Measurements from ENCODE around the gene FAM200C. TPM values are rescaled to one million over a fixed set of nuclear protein-coding genes. Genes with fewer than 3 reads are reported as not detected.

Gene FAM200C
- total and polyA plus RNA-seq, 9 of the 15 experiments (the other 6 are each of a cell fraction or from before 2014, with no cell fraction given), result 1.3 to 7.0 (median 1.8) TPM

DNA sequence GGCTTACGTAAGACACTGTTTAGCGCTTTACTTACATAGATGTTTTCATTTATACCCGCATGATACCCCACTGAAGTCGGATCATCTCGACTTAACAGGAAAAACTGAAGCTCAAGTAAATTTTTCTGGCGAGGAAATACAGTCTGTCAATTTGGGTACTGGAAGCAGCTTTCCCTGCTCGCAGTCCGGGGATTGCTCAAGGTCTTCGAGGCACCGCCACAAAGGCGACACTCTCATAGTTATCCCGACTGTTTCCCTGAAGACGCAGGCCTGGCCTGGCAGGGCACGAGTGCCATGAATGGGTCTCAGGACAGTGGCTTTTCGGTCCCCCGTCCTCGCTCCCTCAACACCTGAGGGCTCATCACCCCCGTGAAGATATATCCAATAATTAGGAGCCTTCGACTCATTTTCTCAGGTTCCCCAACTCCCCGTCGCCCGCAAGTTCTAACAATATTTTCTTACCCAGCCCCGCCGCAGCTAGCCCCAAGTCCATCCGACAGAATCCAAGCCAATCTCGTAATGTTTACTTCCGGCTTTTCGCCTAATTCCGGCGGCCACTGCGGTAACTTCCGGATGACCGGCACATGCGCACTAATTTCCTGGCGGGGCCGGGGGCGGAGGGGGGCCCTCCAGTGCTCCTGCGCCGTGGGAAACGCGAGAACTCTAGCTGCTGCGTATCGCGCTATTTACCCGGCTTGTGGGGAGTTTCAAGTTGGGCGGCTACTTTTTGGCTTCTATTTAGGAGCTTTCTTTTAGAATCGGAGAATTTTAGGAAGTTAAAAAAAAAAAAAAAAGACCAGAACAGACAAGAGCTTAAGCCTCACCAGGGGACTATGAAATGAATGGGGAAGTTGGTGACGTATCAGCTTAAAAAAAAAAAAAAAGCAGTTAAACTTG is 19.0 kb upstream of the FAM200C start, which contains the start of gene SLU7 (continued):
- TF ChIP-seq, protein P1, sequence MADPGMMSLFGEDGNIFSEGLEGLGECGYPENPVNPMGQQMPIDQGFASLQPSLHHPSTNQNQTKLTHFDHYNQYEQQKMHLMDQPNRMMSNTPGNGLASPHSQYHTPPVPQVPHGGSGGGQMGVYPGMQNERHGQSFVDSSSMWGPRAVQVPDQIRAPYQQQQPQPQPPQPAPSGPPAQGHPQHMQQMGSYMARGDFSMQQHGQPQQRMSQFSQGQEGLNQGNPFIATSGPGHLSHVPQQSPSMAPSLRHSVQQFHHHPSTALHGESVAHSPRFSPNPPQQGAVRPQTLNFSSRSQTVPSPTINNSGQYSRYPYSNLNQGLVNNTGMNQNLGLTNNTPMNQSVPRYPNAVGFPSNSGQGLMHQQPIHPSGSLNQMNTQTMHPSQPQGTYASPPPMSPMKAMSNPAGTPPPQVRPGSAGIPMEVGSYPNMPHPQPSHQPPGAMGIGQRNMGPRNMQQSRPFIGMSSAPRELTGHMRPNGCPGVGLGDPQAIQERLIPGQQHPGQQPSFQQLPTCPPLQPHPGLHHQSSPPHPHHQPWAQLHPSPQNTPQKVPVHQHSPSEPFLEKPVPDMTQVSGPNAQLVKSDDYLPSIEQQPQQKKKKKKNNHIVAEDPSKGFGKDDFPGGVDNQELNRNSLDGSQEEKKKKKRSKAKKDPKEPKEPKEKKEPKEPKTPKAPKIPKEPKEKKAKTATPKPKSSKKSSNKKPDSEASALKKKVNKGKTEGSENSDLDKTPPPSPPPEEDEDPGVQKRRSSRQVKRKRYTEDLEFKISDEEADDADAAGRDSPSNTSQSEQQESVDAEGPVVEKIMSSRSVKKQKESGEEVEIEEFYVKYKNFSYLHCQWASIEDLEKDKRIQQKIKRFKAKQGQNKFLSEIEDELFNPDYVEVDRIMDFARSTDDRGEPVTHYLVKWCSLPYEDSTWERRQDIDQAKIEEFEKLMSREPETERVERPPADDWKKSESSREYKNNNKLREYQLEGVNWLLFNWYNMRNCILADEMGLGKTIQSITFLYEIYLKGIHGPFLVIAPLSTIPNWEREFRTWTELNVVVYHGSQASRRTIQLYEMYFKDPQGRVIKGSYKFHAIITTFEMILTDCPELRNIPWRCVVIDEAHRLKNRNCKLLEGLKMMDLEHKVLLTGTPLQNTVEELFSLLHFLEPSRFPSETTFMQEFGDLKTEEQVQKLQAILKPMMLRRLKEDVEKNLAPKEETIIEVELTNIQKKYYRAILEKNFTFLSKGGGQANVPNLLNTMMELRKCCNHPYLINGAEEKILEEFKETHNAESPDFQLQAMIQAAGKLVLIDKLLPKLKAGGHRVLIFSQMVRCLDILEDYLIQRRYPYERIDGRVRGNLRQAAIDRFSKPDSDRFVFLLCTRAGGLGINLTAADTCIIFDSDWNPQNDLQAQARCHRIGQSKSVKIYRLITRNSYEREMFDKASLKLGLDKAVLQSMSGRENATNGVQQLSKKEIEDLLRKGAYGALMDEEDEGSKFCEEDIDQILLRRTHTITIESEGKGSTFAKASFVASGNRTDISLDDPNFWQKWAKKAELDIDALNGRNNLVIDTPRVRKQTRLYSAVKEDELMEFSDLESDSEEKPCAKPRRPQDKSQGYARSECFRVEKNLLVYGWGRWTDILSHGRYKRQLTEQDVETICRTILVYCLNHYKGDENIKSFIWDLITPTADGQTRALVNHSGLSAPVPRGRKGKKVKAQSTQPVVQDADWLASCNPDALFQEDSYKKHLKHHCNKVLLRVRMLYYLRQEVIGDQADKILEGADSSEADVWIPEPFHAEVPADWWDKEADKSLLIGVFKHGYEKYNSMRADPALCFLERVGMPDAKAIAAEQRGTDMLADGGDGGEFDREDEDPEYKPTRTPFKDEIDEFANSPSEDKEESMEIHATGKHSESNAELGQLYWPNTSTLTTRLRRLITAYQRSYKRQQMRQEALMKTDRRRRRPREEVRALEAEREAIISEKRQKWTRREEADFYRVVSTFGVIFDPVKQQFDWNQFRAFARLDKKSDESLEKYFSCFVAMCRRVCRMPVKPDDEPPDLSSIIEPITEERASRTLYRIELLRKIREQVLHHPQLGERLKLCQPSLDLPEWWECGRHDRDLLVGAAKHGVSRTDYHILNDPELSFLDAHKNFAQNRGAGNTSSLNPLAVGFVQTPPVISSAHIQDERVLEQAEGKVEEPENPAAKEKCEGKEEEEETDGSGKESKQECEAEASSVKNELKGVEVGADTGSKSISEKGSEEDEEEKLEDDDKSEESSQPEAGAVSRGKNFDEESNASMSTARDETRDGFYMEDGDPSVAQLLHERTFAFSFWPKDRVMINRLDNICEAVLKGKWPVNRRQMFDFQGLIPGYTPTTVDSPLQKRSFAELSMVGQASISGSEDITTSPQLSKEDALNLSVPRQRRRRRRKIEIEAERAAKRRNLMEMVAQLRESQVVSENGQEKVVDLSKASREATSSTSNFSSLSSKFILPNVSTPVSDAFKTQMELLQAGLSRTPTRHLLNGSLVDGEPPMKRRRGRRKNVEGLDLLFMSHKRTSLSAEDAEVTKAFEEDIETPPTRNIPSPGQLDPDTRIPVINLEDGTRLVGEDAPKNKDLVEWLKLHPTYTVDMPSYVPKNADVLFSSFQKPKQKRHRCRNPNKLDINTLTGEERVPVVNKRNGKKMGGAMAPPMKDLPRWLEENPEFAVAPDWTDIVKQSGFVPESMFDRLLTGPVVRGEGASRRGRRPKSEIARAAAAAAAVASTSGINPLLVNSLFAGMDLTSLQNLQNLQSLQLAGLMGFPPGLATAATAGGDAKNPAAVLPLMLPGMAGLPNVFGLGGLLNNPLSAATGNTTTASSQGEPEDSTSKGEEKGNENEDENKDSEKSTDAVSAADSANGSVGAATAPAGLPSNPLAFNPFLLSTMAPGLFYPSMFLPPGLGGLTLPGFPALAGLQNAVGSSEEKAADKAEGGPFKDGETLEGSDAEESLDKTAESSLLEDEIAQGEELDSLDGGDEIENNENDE (IDR thresholded peaks at IDR 0.05; ENCODE audit: low read depth, low read length), result no peak
- TF ChIP-seq MCM7 (IDR thresholded peaks at IDR 0.05) (no peak), BHLHE40 (IDR thresholded peaks at IDR 0.05; ENCODE audit: low read length) (no peak), ZNF316 (IDR thresholded peaks at IDR 0.05) (no peak), FOSL1 (tag; conservative IDR thresholded peaks at IDR 0.05) (no peak), MAFF (IDR thresholded peaks at IDR 0.05; ENCODE audit: low read length) (no peak), NR4A1 (CRISPR knock-in tag; IDR thresholded peaks at IDR 0.05) (no peak), NR4A1 (tag; IDR thresholded peaks at IDR 0.05) (no peak), ARID3A (IDR thresholded peaks at IDR 0.05; ENCODE audit: borderline replicate concordance, low read depth, low read length) (no peak), ELF4 (CRISPR knock-in tag; IDR thresholded peaks at IDR 0.05) (no peak), HIVEP1 (CRISPR knock-in tag; IDR thresholded peaks at IDR 0.05) (no peak)
- TF ChIP-seq, protein P2, sequence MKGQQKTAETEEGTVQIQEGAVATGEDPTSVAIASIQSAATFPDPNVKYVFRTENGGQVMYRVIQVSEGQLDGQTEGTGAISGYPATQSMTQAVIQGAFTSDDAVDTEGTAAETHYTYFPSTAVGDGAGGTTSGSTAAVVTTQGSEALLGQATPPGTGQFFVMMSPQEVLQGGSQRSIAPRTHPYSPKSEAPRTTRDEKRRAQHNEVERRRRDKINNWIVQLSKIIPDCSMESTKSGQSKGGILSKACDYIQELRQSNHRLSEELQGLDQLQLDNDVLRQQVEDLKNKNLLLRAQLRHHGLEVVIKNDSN (CRISPR knock-in tag; IDR thresholded peaks at IDR 0.05), result 0 out of 2 replicates have a peak, but pooled peaks have one; percentile 20
- TF ChIP-seq, protein P3, sequence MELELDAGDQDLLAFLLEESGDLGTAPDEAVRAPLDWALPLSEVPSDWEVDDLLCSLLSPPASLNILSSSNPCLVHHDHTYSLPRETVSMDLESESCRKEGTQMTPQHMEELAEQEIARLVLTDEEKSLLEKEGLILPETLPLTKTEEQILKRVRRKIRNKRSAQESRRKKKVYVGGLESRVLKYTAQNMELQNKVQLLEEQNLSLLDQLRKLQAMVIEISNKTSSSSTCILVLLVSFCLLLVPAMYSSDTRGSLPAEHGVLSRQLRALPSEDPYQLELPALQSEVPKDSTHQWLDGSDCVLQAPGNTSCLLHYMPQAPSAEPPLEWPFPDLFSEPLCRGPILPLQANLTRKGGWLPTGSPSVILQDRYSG (tag; conservative IDR thresholded peaks at IDR 0.05; ENCODE audit: low read depth), result no peak

Measured in K562 (cell line).